Uterus (tissue), 4 donors: ENCODE data around the gene FAM174C. TPM values are rescaled to one million over a fixed set of nuclear protein-coding genes. Genes with fewer than 3 reads are reported as not detected.

Experiments
- DNase-seq, 2 donors: peaks; one replicate each; pipeline ENCODE4 v3.0.0-alpha.2; 2019 to 2020
- H3K27ac ChIP-seq, 2 donors: fragments of 200-600 bp; sonication (generic); 1 replicate in 1 of 2; 2 replicates in 1 of 2; pipeline ENCODE4 v1.5.1; 2016 to 2018
- H3K27me3 ChIP-seq, 2 donors: fragments of 200-600 bp; sonication (generic); one replicate each; pipeline ENCODE4 v1.5.1; 2018 to 2019; ENCODE audit warnings: control low read depth in 1 of 2
- H3K36me3 ChIP-seq, 2 donors: fragments of 200-600 bp; sonication (generic); one replicate each; pipeline ENCODE4 v1.5.1; 2019; ENCODE audit warnings: control low read depth in 1 of 2
- H3K4me1 ChIP-seq, 2 donors: fragments of 200-600 bp; sonication (generic); one replicate each; pipeline ENCODE4 v1.5.1; 2018 to 2019; ENCODE audit warnings: control low read depth in 1 of 2
- H3K4me3 ChIP-seq, 2 donors: fragments of 200-600 bp; sonication (generic); 1 replicate in 1 of 2; 2 replicates in 1 of 2; pipeline ENCODE4 v1.5.1; 2018 to 2019; ENCODE audit warnings: mild to moderate bottlenecking in 1 of 2
- H3K9me3 ChIP-seq, 2 donors: fragments of 200-600 bp; sonication (generic); one replicate each; pipeline ENCODE4 v1.5.1; 2019; ENCODE audit warnings: control low read depth in 1 of 2
- CTCF ChIP-seq, 4 experiments: fragments of 200-600 bp in 2 of 4; fragments of 450-650 bp in 2 of 4; sonication (generic) in 2 of 4; IDR thresholded peaks; one replicate each; pipeline ENCODE4 v1.5.1; 2016 to 2019; ENCODE audit warnings: antibody characterized with exemption in 4 of 4, mild to moderate bottlenecking in 2 of 4, moderate library complexity in 1 of 4
- POLR2A ChIP-seq, 2 donors: fragments of 450-650 bp; IDR thresholded peaks; one replicate each; pipeline ENCODE4 v1.6.1; 2016; ENCODE audit warnings: antibody characterized with exemption in 2 of 2, mild to moderate bottlenecking in 1 of 2, moderate library complexity in 1 of 2
- intact Hi-C: fragments of 100-400 bp; cut with DNase I; formaldehyde crosslinking; loops from one replicate; pipeline ENCODE4 v1.15.1; 2023; ENCODE audit warnings: low total_unique reads
- total RNA-seq, 4 donors: library from RNA; depleted of rRNA in 3 of 4; stranded (reverse); fragments of >200 nt in 3 of 4; gene quantifications; one replicate each; pipeline versions ENCODE4 v1.1.0 to v1.2.4, GENCODE V29; 2014 to 2023
- donor health status: DM: yes; HTN: yes; CAD: no.

The FAM174C gene
- total RNA-seq, 4 donors from 2014 or later = 2.1 to 24.3 (median 7.1) TPM

- H3K9me3 ChIP-seq = no peaks in the 10 kb centered on the region
- intact Hi-C loops = no loop called here
- TF ChIP-seq POLR2A (IDR thresholded peaks at IDR 0.05) (no peak), CTCF (IDR thresholded peaks at IDR 0.05) (no peak)
These were observed 5.6 kb downstream of the FAM174C start for GRCh38 chr19:1280636-1281568.

DNA sequence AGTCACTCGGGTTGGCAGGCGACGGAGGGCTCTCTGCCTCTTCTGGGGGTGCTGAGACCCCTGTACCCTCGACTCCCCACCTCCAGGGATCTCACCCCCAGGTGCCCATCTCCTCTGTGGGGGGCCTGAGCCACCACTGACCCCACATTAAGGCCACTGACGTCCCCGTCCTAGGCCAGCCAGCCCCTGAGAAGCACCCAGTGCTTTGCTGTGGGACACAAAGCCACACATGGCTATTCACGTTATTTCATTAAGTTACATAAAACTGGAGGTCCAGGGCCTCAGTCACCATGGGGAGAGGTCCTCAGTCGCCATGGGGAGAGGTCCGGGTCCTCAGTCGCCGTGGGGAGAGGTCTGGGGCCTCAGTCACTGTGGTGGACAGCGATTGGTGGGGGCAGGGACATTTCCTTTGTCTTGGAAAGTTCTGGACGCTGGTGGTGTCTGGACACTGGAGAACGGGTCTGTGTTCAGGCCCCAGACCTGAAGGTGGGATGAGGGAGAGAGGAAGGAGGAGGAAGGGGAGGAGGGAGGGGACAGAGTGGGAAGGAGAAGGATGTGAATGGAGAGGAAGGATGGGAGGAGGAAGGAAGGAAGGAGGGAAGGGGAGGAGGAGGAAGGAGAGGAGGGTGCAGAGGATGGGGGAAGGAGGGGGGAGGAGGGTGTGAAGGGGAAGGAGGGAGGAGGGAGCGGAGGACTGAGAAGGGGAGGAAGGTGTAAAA, 6.4 kb downstream of the FAM174C start:
- H3K4me3 ChIP-seq = no peak overlapping the region
- H3K27me3 ChIP-seq = peaks cover 14 to 21% of the 10 kb centered on the region in 2 donors
- TF ChIP-seq CTCF (IDR thresholded peaks at IDR 0.05) (no peak), POLR2A (IDR thresholded peaks at IDR 0.05) (no peak)
- H3K27ac ChIP-seq = no peak overlapping the region
- no peak for DNase-seq
- H3K4me1 ChIP-seq = peaks cover 0 to 6% of the 10 kb centered on the region in 2 donors
- intact Hi-C loops = no loop called here
- H3K36me3 ChIP-seq = no peaks in the 10 kb centered on the region
- H3K9me3 ChIP-seq = no peaks in the 10 kb centered on the region

More at GRCh38 chr19:1280636-1281568, 5.6 kb downstream of the FAM174C start:
- no peak for DNase-seq
- H3K36me3 ChIP-seq = no peaks in the 10 kb centered on the region
- peaks cover 10 to 18% of the 10 kb centered on the region in 2 donors for H3K27me3 ChIP-seq
- no peak overlapping the region for H3K27ac ChIP-seq
- H3K4me3 ChIP-seq = no peak overlapping the region
- peaks cover 0 to 7% of the 10 kb centered on the region in 2 donors for H3K4me1 ChIP-seq

- intact Hi-C loops = no loop called here
These were observed 7.4 kb downstream of the FAM174C start for GRCh38 chr19:1282588-1283206.

DNA sequence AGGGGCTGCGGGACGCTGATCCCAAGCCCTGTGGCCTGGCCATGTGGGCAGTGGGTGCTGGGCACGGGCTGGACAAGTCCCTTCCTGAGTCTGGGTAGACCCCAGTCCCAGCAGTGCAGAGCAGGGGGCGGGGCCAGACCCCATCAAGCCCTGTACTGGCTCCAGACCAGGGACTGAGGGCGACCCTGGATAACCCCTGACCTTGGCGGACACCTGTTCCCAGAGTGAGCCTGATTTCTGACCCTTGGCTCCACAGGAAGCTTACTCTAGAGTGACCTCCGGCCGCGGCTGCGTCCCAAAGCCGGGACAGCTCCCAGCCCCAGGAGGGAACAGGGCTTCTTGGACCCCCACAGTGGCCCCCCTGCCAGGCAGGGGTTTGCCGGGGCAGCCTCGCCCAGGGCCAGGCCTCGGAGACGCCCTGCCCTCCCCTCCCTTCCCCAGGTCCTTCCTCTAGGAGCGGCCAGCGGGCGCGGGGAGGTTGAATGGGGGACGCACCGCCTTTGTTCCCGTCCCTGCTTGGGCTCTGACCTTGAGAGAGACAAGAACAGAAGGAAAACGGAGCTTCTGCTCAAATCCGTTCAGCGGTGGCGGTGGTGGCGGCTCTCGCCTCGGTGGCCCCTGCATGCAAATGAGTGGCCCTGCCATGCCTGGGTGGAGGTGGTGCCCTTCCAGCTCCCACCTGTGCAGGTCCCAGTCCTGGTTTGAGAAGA, 8.0 kb downstream of the FAM174C start:
- no peaks in the 10 kb centered on the region for H3K36me3 ChIP-seq
- no peak overlapping the region for H3K4me3 ChIP-seq
- peaks cover 0 to 5% of the 10 kb centered on the region in 2 donors for H3K4me1 ChIP-seq
- no peak for DNase-seq
- intact Hi-C loops = no loop called here
- no peak for TF ChIP-seq POLR2A (IDR thresholded peaks at IDR 0.05)
- TF ChIP-seq CTCF (IDR thresholded peaks at IDR 0.05) = no peak
- H3K27ac ChIP-seq = no peak overlapping the region
- H3K9me3 ChIP-seq = no peaks in the 10 kb centered on the region
- peaks cover 22 to 29% of the 10 kb centered on the region in 2 donors for H3K27me3 ChIP-seq

More at GRCh38 chr19:1282588-1283206, 7.4 kb downstream of the FAM174C start:
- Histone ChIP-seq H3K27ac (no peak overlapping the region), H3K4me3 (no peak overlapping the region), H3K27me3 (peaks cover 22 to 28% of the 10 kb centered on the region in 2 donors), H3K36me3 (no peaks in the 10 kb centered on the region), H3K4me1 (peaks cover 0 to 5% of the 10 kb centered on the region in 2 donors), H3K9me3 (no peaks in the 10 kb centered on the region)
- no peak for TF ChIP-seq POLR2A (IDR thresholded peaks at IDR 0.05)
- DNase-seq = no peak

DNA sequence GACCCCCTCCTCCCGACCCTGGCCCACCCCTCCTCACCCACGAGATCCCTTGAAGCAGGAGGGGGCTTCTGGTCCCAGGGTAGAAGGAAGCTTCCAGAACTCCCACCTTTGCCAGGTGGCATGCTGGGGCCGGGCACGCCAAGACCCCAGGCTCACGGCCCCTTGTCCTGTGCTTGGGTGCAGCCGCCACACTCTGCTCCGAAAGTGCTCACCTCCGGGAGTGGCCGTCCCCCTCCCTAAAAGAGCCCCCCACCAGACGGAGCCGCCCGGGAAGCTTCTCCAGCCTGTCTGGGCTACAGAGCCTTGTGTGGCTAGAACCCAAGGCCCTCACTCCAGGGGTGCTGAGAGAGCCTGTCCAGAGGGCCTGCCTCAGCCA, 8.6 kb downstream of the FAM174C start:
- DNase-seq = no peak
- Histone ChIP-seq H3K27me3 (peaks cover 22 to 29% of the 10 kb centered on the region in 2 donors), H3K36me3 (no peaks in the 10 kb centered on the region), H3K4me3 (no peak overlapping the region), H3K4me1 (peaks cover 0 to 5% of the 10 kb centered on the region in 2 donors), H3K9me3 (no peaks in the 10 kb centered on the region), H3K27ac (no peak overlapping the region)
- intact Hi-C loops = no loop called here
- no peak for TF ChIP-seq POLR2A (IDR thresholded peaks at IDR 0.05)
- no peak for TF ChIP-seq CTCF (IDR thresholded peaks at IDR 0.05)
